HG02938 (cell line): Measurements from ENCODE around the gene NBAS.
"Not testable (repeated sequence)": the region's sequence is repeated elsewhere in the genome, so short reads cannot be mapped to it uniquely, and the experiment has no call there.

Experiments used
- ATAC-seq: cut with Tn5 transposase; IDR thresholded peaks from one replicate; pipeline ENCODE4 v1.9.1; 2021; ENCODE audit warnings: mild to moderate bottlenecking, moderate library complexity; ENCODE audit not compliant: unreplicated experiment

NBAS gene

GRCh38 chr2:15561574-15562344, 625 bp upstream of the NBAS start:
- peak; percentile 22 for ATAC-seq

DNA sequence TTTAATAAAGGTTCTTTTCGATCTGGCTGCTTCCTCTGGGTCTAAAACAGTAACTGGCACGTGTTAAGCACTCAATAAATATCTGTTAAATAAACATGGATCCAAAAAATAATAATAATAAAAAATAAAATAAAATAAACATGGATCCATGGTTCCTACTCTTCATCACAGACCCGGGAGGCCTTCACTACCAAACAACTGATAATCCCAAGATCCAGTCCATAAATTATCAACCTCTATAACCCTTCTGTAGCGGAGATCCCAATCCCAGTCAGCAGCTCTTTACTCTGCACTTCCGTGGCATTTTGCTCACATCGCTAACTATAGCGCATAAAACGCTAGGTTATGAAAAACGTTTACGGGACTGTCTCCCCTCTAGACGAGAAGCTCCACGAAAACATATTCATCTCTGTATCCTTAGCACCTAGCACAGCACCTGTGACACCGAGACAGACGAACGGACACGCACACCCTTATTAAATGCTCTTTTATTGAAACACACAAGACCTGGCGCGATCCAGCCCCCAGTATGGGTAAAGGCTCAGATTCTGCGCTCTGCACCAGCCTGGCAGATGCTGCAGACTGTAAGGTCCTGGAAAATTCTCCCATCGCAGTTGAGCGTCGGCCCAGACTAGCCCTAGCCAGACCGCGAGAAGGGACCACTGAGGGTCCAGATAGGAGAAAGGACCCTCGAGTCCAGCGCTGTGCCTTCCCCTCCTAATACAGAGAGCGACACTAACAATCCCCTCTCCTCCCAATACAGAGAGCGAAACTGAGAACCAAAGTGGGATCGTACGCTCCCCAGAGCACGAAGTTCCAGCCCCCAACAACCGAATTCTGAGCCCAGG, 770 bp downstream of the NBAS start:
- peak; percentile 50 for ATAC-seq

DNA sequence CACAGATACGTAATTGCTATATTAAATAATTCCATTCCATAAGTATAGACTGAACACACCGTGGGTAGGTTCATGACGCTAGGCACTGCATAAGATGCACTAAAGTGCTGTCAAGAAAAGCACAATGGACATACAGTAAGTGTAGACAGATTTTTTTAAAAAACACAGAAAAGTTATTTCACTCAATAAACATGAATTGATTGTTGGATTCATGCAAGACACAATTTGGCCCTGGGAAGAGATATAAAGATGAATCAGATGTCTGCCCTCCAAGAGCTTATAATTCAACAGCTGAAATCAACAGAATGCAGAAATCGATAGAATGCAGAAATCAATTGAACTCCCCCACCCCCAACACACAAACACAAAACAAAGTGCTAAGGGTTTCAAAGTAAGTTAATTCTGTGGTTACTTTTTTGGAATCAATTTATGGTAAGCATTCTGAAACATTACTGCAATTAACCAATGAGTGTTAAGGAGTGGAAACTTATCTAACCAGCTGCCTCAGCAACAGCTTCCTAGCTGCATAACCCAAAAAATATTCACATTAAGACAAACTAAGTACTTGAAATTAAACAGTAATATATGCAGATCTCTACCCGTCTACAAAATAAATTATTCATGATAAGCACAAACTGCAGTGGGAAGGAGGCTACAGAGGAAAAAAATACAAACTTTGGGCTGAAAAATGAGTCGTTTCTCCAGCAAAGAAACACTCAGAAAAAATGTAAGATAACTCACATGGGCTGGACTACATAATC, 1.6 kb downstream of the NBAS start:
- ATAC-seq: no peak

- ATAC-seq: no peak
Measured at GRCh38 chr2:15557887-15558311, 3.2 kb downstream of the NBAS start.

GRCh38 chr2:15556311-15556930, 4.7 kb downstream of the NBAS start:
- no peak for ATAC-seq

DNA sequence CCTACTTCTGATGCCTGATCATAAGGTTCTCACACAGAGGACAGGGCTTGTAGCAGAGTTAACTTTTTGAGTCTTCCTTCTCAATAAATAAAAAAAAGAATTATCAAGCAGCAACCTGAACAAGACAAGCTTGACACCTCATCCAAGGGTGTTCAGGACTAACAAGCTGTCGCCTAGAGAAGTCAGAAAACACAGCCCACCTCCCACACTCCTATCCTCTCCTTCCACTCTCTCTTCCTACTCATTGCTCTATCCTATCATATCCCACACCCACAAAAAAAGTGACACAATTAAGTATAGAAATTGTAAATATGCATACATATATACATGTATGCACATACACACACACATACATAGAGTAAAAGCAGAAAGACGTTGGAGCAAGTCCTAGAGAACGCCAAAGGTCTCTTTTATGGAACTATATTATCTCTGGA, 5.4 kb downstream of the NBAS start:
- no peak for ATAC-seq

- ATAC-seq: no peak
Measured at GRCh38 chr2:15554525-15555218, 6.5 kb downstream of the NBAS start.

GRCh38 chr2:15553951-15554350, 7.2 kb downstream of the NBAS start:
- ATAC-seq: no peak

DNA sequence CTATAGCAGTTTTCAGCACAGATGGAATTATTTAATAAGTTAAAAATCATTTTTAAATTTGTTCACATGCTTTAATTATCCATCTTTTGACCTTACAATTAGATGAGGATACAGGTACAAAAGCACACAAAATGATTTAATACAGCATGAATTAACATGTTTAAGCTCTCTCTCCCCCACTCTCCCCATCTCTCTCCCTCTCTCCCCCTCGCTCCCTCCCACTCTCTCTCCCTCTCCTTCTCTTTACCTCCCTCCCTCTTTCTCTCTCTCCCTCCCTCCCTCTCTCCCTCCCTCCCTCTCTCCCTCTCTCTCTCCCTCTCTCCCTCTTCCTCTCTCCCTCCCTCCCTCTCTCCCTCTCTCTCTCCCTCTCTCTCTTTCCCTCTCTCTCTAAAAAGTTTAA, 7.6 kb downstream of the NBAS start:
- ATAC-seq: no peak

DNA sequence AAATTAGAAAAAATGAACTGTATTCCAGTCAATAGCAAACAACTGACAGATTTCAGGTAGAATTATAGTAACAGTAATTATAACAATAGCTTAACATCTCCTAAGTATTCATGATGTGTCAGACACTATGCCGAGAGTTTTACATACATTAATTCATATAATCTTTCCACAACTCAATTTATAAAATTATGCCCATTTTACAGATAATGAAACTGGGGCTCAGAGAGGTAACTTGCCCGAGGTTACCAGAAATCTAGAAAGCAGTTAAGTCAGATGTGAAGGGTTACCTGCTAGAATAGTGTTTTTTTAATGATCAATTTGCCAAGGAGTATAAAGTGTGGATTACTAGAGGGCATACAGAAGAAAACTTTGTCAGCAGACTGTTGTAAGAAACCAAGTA, 12.2 kb downstream of the NBAS start:
- no peak for ATAC-seq

DNA sequence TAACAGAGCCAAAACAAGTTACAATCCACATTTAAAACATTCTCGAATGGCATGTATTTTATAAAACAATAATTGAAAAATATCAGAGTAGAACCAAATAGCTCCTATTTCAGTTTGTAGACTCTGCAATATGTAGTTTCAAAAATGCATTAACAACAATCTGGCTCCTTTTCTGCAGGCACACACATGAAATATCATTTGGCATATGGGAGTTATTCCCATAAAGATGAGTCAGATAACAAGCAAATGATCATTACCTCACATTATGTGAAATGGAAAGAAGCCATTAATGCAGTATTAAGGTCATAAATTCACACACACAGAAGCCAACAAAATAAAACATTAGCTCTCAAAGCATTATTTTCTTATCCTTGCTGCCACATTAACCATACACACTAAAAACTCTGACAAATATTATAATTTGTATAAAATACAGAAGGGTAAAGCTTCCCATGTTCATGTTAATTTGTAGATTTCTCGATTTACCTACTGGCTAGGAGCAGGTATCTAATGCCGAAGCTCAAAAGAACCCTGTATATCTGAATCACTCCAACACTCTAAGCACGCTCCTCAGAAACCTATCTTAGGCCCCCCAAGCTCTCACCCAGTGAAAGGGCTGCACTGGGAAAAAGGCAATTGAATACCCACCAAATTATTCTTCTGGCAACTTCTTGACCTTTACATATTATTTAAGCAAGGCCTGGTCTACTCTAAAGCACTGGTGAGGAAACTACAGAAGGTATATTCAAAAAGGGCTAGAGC, 13.8 kb downstream of the NBAS start:
- ATAC-seq: no peak

GRCh38 chr2:15546297-15547098, 14.6 kb downstream of the NBAS start:
- ATAC-seq: no peak

DNA sequence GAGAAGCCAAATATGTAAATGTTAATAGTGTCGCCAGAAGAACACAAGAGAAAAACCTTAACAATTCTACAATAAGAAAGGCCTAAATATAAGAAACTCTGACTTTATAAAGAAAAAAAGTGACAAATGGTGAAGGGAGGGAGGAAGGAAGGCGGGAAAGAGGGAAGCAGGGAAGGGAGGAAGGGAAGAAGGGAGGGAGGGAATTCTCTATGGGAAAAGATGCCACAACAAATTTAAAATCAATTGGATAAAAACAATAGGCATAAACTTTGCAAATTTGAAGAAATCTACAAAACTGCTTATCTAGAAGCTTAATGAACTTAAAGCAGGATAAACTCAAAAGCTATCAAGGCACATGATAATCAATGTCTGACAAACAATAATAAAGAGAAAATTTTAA, 16.9 kb downstream of the NBAS start:
- no peak for ATAC-seq

- no peak for ATAC-seq
Measured at GRCh38 chr2:15543541-15543940, 17.6 kb downstream of the NBAS start.

DNA sequence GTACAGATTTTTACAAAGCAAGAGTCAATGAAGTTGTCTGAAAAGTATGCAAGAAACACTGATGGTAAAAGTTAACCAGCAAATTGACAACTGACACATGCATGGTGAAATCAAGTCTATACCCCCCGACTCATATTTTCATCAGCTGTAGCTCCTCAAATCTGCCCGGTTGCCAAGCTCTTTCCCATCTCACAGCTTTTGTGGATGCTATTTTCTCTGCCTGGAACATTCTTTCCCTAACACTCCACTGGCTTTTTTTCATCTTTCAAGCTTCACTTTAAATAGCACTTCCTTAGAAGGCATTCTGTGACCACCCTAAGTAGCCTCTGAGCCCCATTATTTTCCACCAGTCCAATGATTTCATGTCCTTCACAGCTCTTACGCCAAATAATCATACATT, 18.1 kb downstream of the NBAS start:
- ATAC-seq: no peak

- not testable (repeated sequence) for ATAC-seq
Measured at GRCh38 chr2:15542269-15542668, 18.9 kb downstream of the NBAS start.

- ATAC-seq: not testable (repeated sequence)
Measured at GRCh38 chr2:15540523-15540922, 20.6 kb downstream of the NBAS start.

DNA sequence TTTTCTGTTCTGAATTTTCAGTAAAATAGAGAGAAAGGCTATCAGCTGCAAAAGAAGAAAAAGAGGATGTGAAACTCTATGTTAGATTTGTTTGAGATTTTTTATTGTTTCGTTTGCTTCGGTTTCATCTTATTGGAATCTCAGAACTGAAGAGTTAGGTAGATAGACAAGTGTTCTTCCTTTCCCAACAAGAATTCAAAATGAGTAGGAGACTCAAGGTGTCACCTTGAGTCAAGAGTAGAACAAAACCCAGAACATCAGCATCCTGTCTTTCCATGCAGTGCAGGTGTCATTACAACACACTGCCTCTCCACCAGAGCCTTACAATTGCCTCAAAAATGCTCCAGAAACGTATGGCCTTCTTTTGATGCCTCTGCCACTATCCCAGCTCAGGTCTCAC, 21.1 kb downstream of the NBAS start:
- peak; percentile 95 for ATAC-seq

DNA sequence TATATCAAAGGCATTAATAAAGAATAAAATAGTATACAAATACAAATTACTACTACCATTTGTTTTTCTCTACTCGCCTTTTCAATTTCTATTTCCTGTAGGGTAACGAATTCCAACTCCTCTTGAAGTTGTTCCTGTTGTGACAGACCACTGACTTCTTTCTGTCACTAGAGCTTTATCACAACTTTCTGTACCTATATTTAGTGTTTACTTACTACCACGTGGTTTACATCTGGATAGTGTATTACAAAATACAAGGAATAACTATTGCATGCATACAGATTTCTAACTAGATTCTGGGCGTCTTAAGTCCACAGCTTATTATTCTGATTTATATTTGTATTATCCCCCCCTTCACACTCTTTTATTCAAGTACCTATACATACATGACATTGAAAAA, 22.3 kb downstream of the NBAS start:
- ATAC-seq: no peak
